Coronary artery (tissue), 2 donors: Measurements from ENCODE around the gene ABHD14A.

Source experiments
- DNase-seq: peaks from one replicate; pipeline ENCODE4 v3.0.0-alpha.2; 2017; ENCODE audit warnings: low spot score
- H3K27ac ChIP-seq, 2 donors: fragments of 200-600 bp; sonication (generic); one replicate each; pipeline ENCODE4 v1.5.1; 2016 to 2019
- H3K4me3 ChIP-seq: fragments of 200-600 bp; sonication (generic); 2 replicates; pipeline ENCODE4 v1.5.1; 2016; ENCODE audit warnings: mild to moderate bottlenecking, moderate library complexity
- TF ChIP-seq, protein P1 (sequence below): fragments of 200-600 bp; sonication (generic); IDR thresholded peaks from one replicate; pipeline ENCODE4 v1.5.1; 2019; ENCODE audit warnings: antibody characterized with exemption

The ABHD14A gene

DNA sequence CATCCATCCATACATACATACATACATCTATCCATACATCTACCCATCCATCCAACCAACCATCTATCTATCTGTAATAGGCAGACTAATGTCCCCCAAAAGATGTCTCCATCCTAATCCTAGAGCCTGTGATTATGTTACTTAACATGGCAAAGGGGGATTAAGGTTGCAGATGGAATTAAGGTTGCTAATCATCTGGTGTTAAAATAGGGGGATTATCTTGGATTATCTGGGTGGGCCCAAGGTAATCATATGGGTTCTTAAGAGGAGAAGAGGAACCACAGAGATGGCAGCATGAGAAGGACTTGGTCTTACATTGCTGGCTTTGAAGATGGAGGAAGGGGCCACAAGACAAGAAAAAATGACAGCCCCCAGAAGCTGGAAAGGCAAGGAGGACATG lies 35.6 kb downstream of the ABHD14A start:
- no peak overlapping the region for H3K4me3 ChIP-seq
- DNase-seq: no peak

GRCh38 chr3:52012699-52013098 lies 37.8 kb downstream of the ABHD14A start:
- no peak for DNase-seq
- Histone ChIP-seq H3K4me3 (no peak overlapping the region), H3K27ac (no peak overlapping the region)
- TF ChIP-seq, protein P1, sequence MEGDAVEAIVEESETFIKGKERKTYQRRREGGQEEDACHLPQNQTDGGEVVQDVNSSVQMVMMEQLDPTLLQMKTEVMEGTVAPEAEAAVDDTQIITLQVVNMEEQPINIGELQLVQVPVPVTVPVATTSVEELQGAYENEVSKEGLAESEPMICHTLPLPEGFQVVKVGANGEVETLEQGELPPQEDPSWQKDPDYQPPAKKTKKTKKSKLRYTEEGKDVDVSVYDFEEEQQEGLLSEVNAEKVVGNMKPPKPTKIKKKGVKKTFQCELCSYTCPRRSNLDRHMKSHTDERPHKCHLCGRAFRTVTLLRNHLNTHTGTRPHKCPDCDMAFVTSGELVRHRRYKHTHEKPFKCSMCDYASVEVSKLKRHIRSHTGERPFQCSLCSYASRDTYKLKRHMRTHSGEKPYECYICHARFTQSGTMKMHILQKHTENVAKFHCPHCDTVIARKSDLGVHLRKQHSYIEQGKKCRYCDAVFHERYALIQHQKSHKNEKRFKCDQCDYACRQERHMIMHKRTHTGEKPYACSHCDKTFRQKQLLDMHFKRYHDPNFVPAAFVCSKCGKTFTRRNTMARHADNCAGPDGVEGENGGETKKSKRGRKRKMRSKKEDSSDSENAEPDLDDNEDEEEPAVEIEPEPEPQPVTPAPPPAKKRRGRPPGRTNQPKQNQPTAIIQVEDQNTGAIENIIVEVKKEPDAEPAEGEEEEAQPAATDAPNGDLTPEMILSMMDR: no peak

More for the DNA sequence above, 35.6 kb downstream of the ABHD14A start:
- H3K27ac ChIP-seq: no peak overlapping the region
- TF ChIP-seq, protein P1: no peak

DNA sequence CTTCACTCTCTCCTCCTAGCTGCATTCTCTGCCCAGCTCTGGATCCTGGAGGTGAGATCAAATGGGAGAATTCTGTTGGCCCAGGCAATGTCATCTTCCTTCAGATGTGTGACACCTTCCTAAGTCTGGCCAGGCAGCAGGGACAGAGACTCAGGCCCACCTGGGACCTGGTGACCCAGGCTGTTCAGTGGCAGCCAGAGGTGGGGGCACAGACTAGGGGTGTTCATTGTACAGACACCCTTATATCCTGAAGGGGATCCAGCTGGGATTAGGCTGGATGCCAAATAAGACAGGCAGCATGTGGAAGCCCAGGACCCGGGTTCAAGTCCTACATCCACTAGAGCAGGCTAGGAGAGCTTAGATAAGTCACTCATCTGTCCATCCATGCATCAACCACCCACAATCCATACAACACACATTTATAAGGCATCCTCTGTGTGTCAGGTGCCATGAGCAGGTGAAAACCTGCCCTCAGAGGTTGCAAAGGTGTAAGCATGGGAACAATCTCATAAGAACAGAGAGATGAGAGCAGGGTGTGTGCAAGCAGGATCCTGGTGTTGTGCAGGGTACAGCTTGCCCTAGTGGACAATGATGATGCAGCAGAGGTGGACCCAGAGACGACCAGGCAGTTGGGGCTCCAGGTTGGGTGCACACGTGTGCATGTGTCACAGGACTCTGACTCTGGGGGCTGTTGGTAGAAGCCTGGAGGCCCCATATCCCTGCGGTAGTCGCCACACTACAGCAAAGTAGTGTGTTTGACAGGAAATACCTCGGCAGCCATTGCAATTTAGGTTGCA lies 39.1 kb downstream of the ABHD14A start:
- H3K27ac ChIP-seq: no peak overlapping the region
- H3K4me3 ChIP-seq: no peak overlapping the region
- DNase-seq: no peak
- TF ChIP-seq, protein P1: no peak

- no peak for DNase-seq
- H3K27ac ChIP-seq: no peak overlapping the region
- no peak overlapping the region for H3K4me3 ChIP-seq
- TF ChIP-seq, protein P1: no peak
Observed at GRCh38 chr3:52014613-52015012, 39.7 kb downstream of the ABHD14A start.

- Histone ChIP-seq H3K27ac (no peak overlapping the region), H3K4me3 (no peak overlapping the region)
- no peak for DNase-seq
- TF ChIP-seq, protein P1: no peak
Observed at GRCh38 chr3:52015438-52016228, 40.8 kb downstream of the ABHD14A start.

GRCh38 chr3:52017586-52017985 lies 42.7 kb downstream of the ABHD14A start:
- TF ChIP-seq, protein P1: no peak
- Histone ChIP-seq H3K4me3 (no peak overlapping the region), H3K27ac (peak overlapping the region; percentile 89 to 99)
- DNase-seq: no peak
